BLaER1 treated with 17β-estradiol and CSF1 and Interleukin-3, amounts not matched to agents 10 nM and 100 nM (cell line): ENCODE measurements around the gene TNFRSF12A.
A peak's percentile ranks its signal among the peaks of the same experiment; 100 is the strongest.

Experiments
- H3K27ac ChIP-seq, 11 experiments: shearing (Covaris generic); formaldehyde crosslinking; 2 replicates each; pipeline ENCODE4 v1.8.1; 2022
- H3K27me3 ChIP-seq, 11 experiments: shearing (Covaris generic); formaldehyde crosslinking; 2 replicates each; pipeline ENCODE4 v1.8.1; 2022
- H3K36me3 ChIP-seq, 11 experiments: shearing (Covaris generic); formaldehyde crosslinking; 2 replicates each; pipeline ENCODE4 v1.8.1; 2022
- H3K4me1 ChIP-seq, 10 experiments: shearing (Covaris generic); formaldehyde crosslinking; 2 replicates each; pipeline ENCODE4 v1.8.1; 2022
- H3K4me2 ChIP-seq, 11 experiments: shearing (Covaris generic); formaldehyde crosslinking; 2 replicates each; pipeline ENCODE4 v1.8.1; 2022
- H3K4me3 ChIP-seq, 10 experiments: shearing (Covaris generic); formaldehyde crosslinking; 2 replicates each; pipeline ENCODE4 v1.8.1; 2022
- H3K9ac ChIP-seq, 11 experiments: shearing (Covaris generic); formaldehyde crosslinking; 2 replicates each; pipeline ENCODE4 v1.8.1; 2022
- H3K9me3 ChIP-seq, 11 experiments: shearing (Covaris generic); formaldehyde crosslinking; replicated peaks in 1 of 11; 2 replicates each; pipeline ENCODE4 v1.8.1; 2022
- H4K20me1 ChIP-seq, 11 experiments: shearing (Covaris generic); formaldehyde crosslinking; 2 replicates each; pipeline ENCODE4 v1.8.1; 2022
- Cebpa-rat ChIP-seq, 11 experiments: shearing (Covaris generic); IDR thresholded peaks; 2 replicates each; pipeline ENCODE4 v1.8.1; 2022

The TNFRSF12A gene

DNA sequence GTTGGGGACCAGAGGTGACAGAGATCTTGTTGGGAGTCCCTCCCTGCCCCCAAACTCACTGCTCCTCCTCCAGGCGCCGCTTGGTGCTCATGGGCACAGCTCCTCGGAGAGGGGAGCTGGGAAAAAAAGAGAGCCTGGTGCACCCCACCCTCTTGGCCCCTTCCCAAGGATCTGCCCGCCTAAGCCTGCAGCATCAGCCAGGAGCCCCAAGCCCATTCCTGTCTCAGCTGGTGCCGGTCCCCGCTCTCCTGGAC, 3.2 kb downstream of the TNFRSF12A start:
- no peak for TF ChIP-seq Cebpa-rat (IDR thresholded peaks at IDR 0.05)

DNA sequence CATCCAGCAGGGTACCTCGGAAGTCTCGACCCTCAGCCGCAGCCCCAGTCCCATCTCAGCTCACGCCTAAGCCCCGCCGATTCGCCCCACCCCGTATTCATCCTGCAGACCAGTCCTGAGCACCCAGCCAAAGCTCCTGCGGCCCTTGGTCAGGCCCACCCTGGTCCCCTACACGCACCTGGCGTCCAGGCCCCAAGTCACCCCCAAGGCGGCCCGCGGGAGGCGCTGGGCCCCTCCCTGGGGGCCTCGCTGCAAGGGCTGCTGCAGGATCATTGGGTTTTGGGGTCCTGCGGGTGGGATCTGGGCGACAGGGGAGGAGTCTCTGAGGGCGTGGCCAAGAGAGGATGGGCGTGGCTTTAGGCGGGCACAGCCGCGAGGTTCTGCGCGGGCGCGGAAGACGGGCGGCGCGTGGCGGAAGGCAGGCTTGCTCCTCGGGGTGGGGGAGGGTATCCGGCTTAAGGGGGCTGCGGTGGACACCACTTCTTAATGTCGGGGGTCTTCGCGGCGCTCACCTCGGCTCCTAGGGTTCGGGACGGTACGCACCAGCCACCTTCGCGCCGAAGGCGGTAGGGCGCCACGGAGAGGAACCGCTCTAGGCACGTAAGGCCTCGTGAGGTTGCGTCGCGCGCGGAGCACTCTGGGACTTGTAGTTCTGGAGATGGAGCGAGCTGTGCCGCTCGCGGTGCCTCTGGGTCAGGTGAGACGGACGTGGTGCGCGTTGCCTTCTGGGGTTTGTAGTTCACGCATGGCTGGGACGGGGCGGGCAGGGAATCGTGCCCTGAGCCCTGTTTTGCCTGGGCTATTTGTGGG, 3.7 kb downstream of the TNFRSF12A start, which contains the start of the genes HCFC1R1 and THOC6:
HCFC1R1 (minus strand) TSS at position 274 of the 810 bp plus-strand sequence; CDS start at position 273, 1 bp downstream.
THOC6 (plus strand) TSS at position 367 of the 810 bp plus-strand sequence; CDS start at position 659, 292 bp downstream.
- Histone ChIP-seq H3K9me3 (no peaks in the 10 kb centered on the region), H3K4me3 (peak within 1 kb of the TSS; percentile 66 to 82 (median 74)), H4K20me1 (peaks cover 0 to 79% (median 75%) of the 10 kb centered on the region in 11 experiments; a peak in 21 of 22 replicates), H3K27me3 (peaks cover 7 to 35% (median 22%) of the 10 kb centered on the region in 11 experiments), H3K27ac (peak within 1 kb of the TSS; percentile 91 to 99 (median 97)), H3K9ac (peak within 1 kb of the TSS; percentile 91 to 99 (median 94)), H3K36me3 (peaks cover 20 to 28% (median 23%) of the 10 kb centered on the region in 11 experiments), H3K4me1 (peaks cover 54 to 82% (median 74%) of the 10 kb centered on the region in 10 experiments), H3K4me2 (peak within 1 kb of the TSS; percentile 95 to 100 (median 99))
- no peak for TF ChIP-seq Cebpa-rat (IDR thresholded peaks at IDR 0.05)

More for the DNA sequence above, 3.2 kb downstream of the TNFRSF12A start:
- H3K4me3 ChIP-seq, result peak overlapping the region; percentile 66 to 82 (median 74)
- peaks cover 0 to 74% (median 70%) of the 10 kb centered on the region in 11 experiments; a peak in 21 of 22 replicates for H4K20me1 ChIP-seq
- peak overlapping the region; percentile 91 to 99 (median 97); a peak in 20 of 22 replicates for H3K27ac ChIP-seq
- peaks cover 20 to 28% (median 23%) of the 10 kb centered on the region in 11 experiments for H3K36me3 ChIP-seq
- no peaks in the 10 kb centered on the region for H3K9me3 ChIP-seq
- peaks cover 2 to 34% (median 22%) of the 10 kb centered on the region in 11 experiments for H3K27me3 ChIP-seq
- H3K4me2 ChIP-seq, result peak overlapping the region; percentile 95 to 100 (median 99)
- peaks cover 49 to 78% (median 69%) of the 10 kb centered on the region in 10 experiments for H3K4me1 ChIP-seq
- H3K9ac ChIP-seq, result peak overlapping the region; percentile 91 to 99 (median 94)

DNA sequence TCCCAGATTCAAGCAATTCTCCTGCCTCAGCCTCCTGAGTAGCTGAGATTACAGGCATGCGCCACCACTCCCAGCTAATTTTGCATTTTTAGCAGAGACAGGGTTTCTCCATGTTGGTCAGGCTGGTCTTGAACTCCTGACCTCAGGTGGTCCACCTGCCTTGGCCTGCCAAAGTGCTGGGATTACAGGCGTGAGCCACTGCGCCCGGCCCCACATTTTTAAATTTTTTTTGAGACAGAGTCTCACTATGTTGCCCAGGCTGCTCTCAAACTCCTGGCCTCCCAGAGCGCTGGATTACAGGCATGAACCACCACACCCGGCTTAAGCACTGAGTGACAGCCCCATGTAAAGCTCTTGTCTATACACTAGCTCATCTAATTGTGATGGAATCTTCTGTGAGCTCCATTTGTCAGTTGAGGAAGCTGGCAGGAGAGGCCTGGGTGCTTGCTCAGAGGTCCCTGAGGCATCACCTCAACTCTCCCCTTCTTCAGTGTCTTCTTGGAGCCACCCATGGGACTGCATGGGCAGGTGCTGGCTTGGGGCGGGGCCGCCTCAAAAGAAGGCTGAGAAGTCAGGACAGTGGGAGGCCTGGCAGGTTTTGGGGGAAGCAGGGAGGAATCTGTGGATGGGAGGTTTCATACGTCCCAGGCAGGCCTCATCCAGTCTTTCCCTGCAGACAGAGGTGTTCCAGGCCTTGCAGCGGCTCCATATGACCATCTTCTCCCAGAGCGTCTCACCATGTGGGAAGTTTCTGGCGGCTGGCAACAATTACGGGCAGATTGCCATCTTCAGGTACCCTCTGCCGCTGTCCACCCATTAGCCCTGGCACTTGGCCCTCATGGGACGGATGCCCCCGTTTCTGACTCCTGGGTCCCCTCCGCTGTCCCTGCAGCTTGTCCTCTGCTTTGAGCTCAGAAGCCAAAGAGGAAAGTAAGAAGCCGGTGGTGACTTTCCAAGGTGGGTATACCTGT, 5.1 kb downstream of the TNFRSF12A start:
- no peak for TF ChIP-seq Cebpa-rat (IDR thresholded peaks at IDR 0.05)
- Histone ChIP-seq H3K27ac (no peak overlapping the region), H3K9ac (peak overlapping the region in 4 of 11 experiments; percentile 35 to 94 (median 38); a peak in 4 of 22 replicates), H3K27me3 (peaks cover 21 to 40% (median 34%) of the 10 kb centered on the region in 11 experiments), H3K9me3 (no peaks in the 10 kb centered on the region), H3K4me3 (peak overlapping the region in 5 of 10 experiments; percentile 68 to 82 (median 73); a peak in 5 of 20 replicates), H3K4me1 (peaks cover 55 to 84% (median 77%) of the 10 kb centered on the region in 10 experiments), H3K36me3 (peaks cover 20 to 28% (median 23%) of the 10 kb centered on the region in 11 experiments), H3K4me2 (peak overlapping the region; percentile 95 to 100 (median 99)), H4K20me1 (peaks cover 0 to 94% (median 89%) of the 10 kb centered on the region in 11 experiments; a peak in 21 of 22 replicates)

DNA sequence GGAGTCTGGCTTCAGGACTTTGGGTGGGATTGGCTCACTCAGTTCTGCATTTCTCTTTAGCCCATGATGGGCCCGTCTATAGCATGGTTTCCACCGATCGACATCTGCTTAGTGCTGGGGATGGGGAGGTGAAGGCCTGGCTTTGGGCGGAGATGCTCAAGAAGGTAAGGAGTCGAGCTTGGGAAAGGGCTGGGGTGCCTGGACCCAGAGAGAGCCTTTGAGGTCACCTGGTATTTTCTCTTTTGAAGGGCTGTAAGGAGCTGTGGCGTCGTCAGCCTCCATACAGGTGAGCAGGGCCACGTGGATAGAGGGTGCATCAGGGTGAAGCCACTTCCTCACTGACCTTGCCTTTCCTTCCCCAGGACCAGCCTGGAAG, 5.8 kb downstream of the TNFRSF12A start:
- H3K9me3 ChIP-seq, result no peaks in the 10 kb centered on the region
- peaks cover 0 to 94% (median 91%) of the 10 kb centered on the region in 11 experiments; a peak in 21 of 22 replicates for H4K20me1 ChIP-seq
- no peak overlapping the region for H3K4me2 ChIP-seq
- H3K36me3 ChIP-seq, result peaks cover 20 to 28% (median 23%) of the 10 kb centered on the region in 11 experiments
- no peak overlapping the region for H3K27ac ChIP-seq
- peaks cover 28 to 40% (median 34%) of the 10 kb centered on the region in 11 experiments for H3K27me3 ChIP-seq
- no peak overlapping the region for H3K4me3 ChIP-seq
- TF ChIP-seq Cebpa-rat (IDR thresholded peaks at IDR 0.05), result no peak
- H3K4me1 ChIP-seq, result peaks cover 55 to 78% (median 71%) of the 10 kb centered on the region in 10 experiments
- 0 out of 22 replicates have a peak overlapping the region, but pooled peaks of 3 of the 11 experiments have one; percentile 23 to 41 (median 36) for H3K9ac ChIP-seq

DNA sequence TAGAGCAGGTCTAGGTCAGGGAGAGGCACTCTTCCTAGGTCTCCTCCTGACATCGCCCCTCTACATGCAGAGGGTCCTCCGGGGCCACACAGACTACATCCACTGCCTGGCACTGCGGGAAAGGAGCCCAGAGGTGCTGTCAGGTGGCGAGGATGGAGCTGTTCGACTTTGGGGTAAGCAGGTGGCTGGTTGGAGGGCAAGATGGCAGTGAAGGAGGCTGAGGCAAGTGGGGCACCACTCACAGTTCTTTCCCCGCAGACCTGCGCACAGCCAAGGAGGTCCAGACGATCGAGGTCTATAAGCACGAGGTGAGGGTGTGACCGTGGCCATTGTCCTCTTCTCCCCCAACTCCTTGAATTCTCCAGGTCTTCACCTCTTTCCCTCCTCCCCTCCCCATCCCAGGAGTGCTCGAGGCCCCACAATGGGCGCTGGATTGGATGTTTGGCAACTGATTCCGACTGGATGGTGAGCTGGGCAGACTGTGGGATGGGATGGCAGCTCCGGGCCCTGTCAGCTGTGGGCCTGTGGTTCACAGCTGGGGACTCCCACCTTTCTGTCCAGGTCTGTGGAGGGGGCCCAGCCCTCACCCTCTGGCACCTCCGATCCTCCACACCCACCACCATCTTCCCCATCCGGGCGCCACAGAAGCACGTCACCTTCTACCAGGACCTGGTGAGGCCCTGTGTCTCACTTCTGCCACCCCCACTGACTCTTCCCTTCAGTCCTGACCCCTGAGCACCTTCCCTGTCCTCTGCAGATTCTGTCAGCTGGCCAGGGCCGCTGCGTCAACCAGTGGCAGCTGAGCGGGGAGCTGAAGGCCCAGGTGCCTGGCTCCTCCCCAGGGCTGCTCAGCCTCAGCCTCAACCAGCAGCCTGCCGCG, 6.7 kb downstream of the TNFRSF12A start:
- Histone ChIP-seq H4K20me1 (peaks cover 0 to 92% (median 87%) of the 10 kb centered on the region in 11 experiments; a peak in 21 of 22 replicates), H3K9ac (no peak overlapping the region; a peak in 1 of 22 replicates), H3K36me3 (peaks cover 20 to 28% (median 23%) of the 10 kb centered on the region in 11 experiments), H3K9me3 (no peaks in the 10 kb centered on the region), H3K4me3 (no peak overlapping the region), H3K4me1 (peaks cover 48 to 69% (median 62%) of the 10 kb centered on the region in 10 experiments), H3K27me3 (peaks cover 36 to 41% (median 37%) of the 10 kb centered on the region in 11 experiments), H3K4me2 (peak overlapping the region in 6 of 11 experiments; percentile 74 to 87 (median 83); a peak in 9 of 22 replicates), H3K27ac (no peak overlapping the region)
- TF ChIP-seq Cebpa-rat (IDR thresholded peaks at IDR 0.05), result no peak

DNA sequence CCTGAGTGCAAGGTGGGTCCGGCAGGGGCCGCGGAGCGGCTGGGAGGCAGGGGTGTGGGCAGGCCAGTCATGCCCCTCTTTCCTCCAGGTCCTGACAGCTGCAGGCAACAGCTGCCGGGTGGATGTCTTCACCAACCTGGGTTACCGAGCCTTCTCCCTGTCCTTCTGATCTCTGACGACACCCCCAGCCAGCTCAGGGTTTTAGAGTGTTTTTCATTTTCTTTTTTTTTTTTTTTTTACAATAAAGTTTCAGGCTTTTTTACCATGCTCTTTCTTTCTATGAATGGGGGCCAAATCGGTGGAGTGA, 7.3 kb downstream of the TNFRSF12A start:
- H3K4me3 ChIP-seq, result no peak overlapping the region
- H3K9ac ChIP-seq, result peak overlapping the region in 1 of 11 experiments; percentile 57; a peak in 3 of 22 replicates
- peaks cover 42 to 63% (median 56%) of the 10 kb centered on the region in 10 experiments for H3K4me1 ChIP-seq
- peak overlapping the region in 9 of 11 experiments; percentile 74 to 87 (median 82); a peak in 14 of 22 replicates for H3K4me2 ChIP-seq
- H3K27ac ChIP-seq, result no peak overlapping the region
- peaks cover 42 to 47% (median 43%) of the 10 kb centered on the region in 11 experiments for H3K27me3 ChIP-seq
- peaks cover 0 to 89% (median 81%) of the 10 kb centered on the region in 11 experiments; a peak in 20 of 22 replicates for H4K20me1 ChIP-seq
- no peaks in the 10 kb centered on the region for H3K9me3 ChIP-seq
- no peak for TF ChIP-seq Cebpa-rat (IDR thresholded peaks at IDR 0.05)
- H3K36me3 ChIP-seq, result peaks cover 20 to 28% (median 23%) of the 10 kb centered on the region in 11 experiments

DNA sequence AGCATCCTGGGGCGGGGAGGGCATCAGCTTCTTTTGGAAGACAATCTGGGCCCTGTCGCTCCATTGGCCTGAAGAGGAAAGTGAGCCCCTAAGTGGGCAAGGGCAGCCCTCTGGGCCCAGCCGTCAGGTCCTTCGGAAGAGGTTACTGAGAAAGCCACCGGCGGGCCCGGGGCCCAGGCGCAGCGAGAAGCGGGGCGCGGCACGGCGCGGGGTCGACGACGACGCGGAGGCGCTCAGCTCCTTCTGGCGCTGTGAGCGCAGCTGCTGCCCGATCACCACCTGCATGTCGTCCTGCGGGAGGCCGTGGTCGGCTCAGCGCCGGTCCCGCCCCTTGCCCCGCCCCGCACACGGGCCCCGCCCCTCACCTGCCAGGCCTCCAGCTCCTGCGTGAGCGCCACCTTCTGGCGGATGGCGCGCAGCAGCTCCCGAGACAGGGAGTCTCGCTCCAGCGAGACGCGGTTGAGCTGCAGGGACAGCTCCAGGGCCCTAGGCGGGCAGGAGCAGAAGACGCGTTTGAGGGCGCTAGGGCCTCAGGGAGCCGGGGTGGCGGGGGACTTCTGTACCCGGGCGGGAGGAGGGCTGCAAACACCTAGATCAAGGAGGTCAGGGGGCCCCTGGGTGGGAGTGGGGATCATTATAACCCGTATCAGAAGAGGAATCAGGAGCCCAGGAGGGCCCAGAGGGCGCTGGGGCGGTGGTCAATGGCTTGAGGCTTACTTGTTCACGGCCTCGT, 8.0 kb downstream of the TNFRSF12A start:
- Histone ChIP-seq H3K4me2 (peak overlapping the region; percentile 71 to 87 (median 82)), H4K20me1 (peaks cover 0 to 84% (median 74%) of the 10 kb centered on the region in 11 experiments; a peak in 20 of 22 replicates), H3K4me1 (peaks cover 35 to 56% (median 49%) of the 10 kb centered on the region in 10 experiments)

More for the DNA sequence above, 8.0 kb downstream of the TNFRSF12A start:
- Histone ChIP-seq H3K36me3 (peaks cover 20 to 28% (median 23%) of the 10 kb centered on the region in 11 experiments), H3K27me3 (peaks cover 49 to 54% (median 50%) of the 10 kb centered on the region in 11 experiments), H3K9me3 (no peaks in the 10 kb centered on the region), H3K9ac (peak overlapping the region in 4 of 11 experiments; percentile 20 to 57 (median 36); a peak in 4 of 22 replicates), H3K4me3 (peak overlapping the region in 5 of 10 experiments; percentile 14 to 29 (median 25); a peak in 4 of 20 replicates), H3K27ac (no peak overlapping the region; a peak in 1 of 22 replicates)
- no peak for TF ChIP-seq Cebpa-rat (IDR thresholded peaks at IDR 0.05)
